Spinal cord (tissue), 10 donors: ENCODE measurements around the gene PLPPR4. TPM values are rescaled to one million over a fixed set of nuclear protein-coding genes. Genes with fewer than 3 reads are reported as not detected.
A peak's percentile ranks its signal among the peaks of the same experiment; 100 is the strongest.
"Not testable (repeated sequence)": the region's sequence is repeated elsewhere in the genome, so short reads cannot be mapped to it uniquely, and the experiment has no call there.

Source experiments
- DNase-seq, 6 donors: peaks; one replicate each; pipeline versions ENCODE4 v3.0.0 to v3.0.0-alpha.2; 2013 to 2015; ENCODE audit warnings: low spot score in 6 of 6, low read depth in 4 of 6
- H3K27ac ChIP-seq: one replicate; pipeline ENCODE4 v1.5.1; 2013; ENCODE audit warnings: low read depth, low read length, control low read depth
- H3K27me3 ChIP-seq: one replicate; pipeline ENCODE4 v1.6.1; 2013; ENCODE audit warnings: low read length; ENCODE audit not compliant: control insufficient read depth, insufficient read depth
- H3K36me3 ChIP-seq: one replicate; pipeline ENCODE4 v1.6.1; 2013; ENCODE audit warnings: low read length; ENCODE audit not compliant: control insufficient read depth, insufficient read depth
- H3K4me1 ChIP-seq: one replicate; pipeline ENCODE4 v1.6.1; 2013; ENCODE audit warnings: low read length; ENCODE audit not compliant: control insufficient read depth, insufficient read depth
- H3K4me3 ChIP-seq: one replicate; pipeline ENCODE4 v1.5.1; 2013; ENCODE audit warnings: low read depth, low read length, control low read depth
- H3K9me3 ChIP-seq: one replicate; pipeline ENCODE4 v1.6.1; 2013; ENCODE audit warnings: low read length; ENCODE audit not compliant: control insufficient read depth, insufficient read depth
- WGBS: methylation state at CpG from one replicate; pipeline ENCODE4 v1.1.5; 2013; ENCODE audit warnings: missing lambda C conversion rate; ENCODE audit not compliant: insufficient coverage; 5-methylcytosine and 5-hydroxymethylcytosine counted together
- polyA plus RNA-seq, 2 donors: library from polyadenylated mRNA; unstranded; fragments of 120-200 nt; gene quantifications; one replicate each; pipeline ENCODE4 v1.2.1, GENCODE V29; 2013; ENCODE audit not compliant: insufficient read length in 2 of 2
- total RNA-seq, 2 donors: library from RNA; depleted of rRNA in 1 of 2; stranded (reverse); fragments of 120-200 nt in 1 of 2; fragments of >200 nt in 1 of 2; gene quantifications; one replicate each; pipeline versions ENCODE4 v1.2.3 to v1.2.4, GENCODE V29; 2013 to 2014
- donor health status: healthy.

Gene PLPPR4
- total and polyA plus RNA-seq, 4 donors, result 13.1 to 70.7 (median 39.8) TPM

GRCh38 chr1:99260402-99260801 is 3.9 kb upstream of the PLPPR4 start:
- DNase-seq, H3K36me3 ChIP-seq, H3K4me3 ChIP-seq, H3K9me3 ChIP-seq, H3K27ac ChIP-seq, H3K27me3 ChIP-seq: not testable (repeated sequence)
- no CpG with 5 or more reads among the region's 3 CpGs for WGBS
- H3K4me1 ChIP-seq, result peaks cover 10% of the 10 kb centered on the region

DNA sequence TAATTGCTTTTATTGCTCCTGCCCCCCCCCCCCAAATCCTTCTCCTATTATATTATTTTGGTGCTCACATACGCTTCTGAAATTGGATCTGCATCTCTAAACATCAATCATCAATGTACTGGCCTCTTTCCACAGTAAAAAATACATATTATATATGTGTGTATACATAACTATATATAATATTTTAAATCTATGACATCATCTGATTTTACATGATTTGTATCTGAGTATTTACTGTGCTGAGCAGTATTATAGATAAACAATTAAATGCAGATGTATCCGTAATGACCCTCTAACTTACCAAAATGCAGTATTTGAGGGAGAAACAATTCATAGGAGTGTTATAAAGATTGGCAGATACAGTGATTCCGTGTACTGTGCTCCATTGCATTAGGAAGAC is 832 bp downstream of the PLPPR4 start:
- H3K36me3 ChIP-seq, result no peaks in the 10 kb centered on the region
- peaks cover 4% of the 10 kb centered on the region for H3K27me3 ChIP-seq
- peak overlapping the region; percentile 48 for H3K4me3 ChIP-seq
- 80% methylated on average over 1 of the region's 3 CpGs for WGBS
- peak in 1 of 6 donors; percentile 25 for DNase-seq
- H3K9me3 ChIP-seq, result no peaks in the 10 kb centered on the region
- H3K27ac ChIP-seq, result peak overlapping the region; percentile 25
- peaks cover 10% of the 10 kb centered on the region for H3K4me1 ChIP-seq

- no peaks in the 10 kb centered on the region for H3K9me3 ChIP-seq
- no CpG with 5 or more reads among the region's 2 CpGs for WGBS
- no peak overlapping the region for H3K27ac ChIP-seq
- H3K4me3 ChIP-seq, result no peak overlapping the region
- H3K36me3 ChIP-seq, result no peaks in the 10 kb centered on the region
- H3K4me1 ChIP-seq, result peaks cover 10% of the 10 kb centered on the region
- DNase-seq, result no peak
- H3K27me3 ChIP-seq, result peaks cover 4% of the 10 kb centered on the region
Measured at GRCh38 chr1:99266726-99267125, 2.4 kb downstream of the PLPPR4 start.

DNA sequence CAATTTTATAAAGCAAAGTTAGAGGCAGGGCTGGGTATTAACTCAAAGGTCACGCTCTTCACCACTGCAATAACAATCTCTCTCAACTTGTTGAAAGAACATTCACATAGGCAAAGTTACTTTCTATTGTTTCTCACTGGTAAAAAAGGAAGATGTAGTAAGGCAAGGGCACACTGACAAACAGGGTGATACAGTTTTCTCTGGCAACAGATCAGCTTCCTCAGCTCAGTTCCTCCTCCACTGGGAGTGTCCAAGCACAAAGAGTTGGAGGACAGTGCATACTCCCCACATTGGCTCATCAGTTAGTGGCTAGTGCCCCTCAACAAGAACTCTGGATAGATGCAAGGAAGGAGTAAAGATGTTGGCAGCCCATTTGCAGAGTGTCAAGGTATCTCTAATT is 3.7 kb downstream of the PLPPR4 start:
- H3K36me3 ChIP-seq, result no peaks in the 10 kb centered on the region
- H3K27ac ChIP-seq, result no peak overlapping the region
- no peak for DNase-seq
- H3K27me3 ChIP-seq, result peaks cover 4% of the 10 kb centered on the region
- H3K4me3 ChIP-seq, result no peak overlapping the region
- peaks cover 10% of the 10 kb centered on the region for H3K4me1 ChIP-seq
- H3K9me3 ChIP-seq, result no peaks in the 10 kb centered on the region
- WGBS, result no CpG with 5 or more reads among the region's 1 CpG

DNA sequence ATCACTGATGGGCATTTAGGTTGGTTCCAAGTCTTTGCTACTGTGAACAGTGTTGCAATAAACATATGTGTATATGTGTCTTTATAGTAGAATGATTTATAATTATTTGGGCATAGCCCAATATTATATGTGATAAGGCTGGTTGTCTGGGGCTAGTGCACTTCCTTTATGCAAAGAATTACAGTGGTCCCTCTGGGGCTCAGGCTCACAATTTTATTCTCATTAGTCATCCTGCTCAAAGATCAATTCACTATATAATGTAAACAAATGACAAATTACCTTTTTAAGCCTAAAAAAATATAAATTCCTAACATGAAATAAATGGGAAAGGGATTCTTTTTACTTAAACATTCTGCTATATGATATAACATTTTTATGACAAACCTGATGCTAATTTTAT is 5.0 kb downstream of the PLPPR4 start:
- Histone ChIP-seq H3K9me3 (no peaks in the 10 kb centered on the region), H3K4me3 (no peak overlapping the region), H3K27me3 (peaks cover 2% of the 10 kb centered on the region), H3K4me1 (peaks cover 6% of the 10 kb centered on the region), H3K27ac (no peak overlapping the region), H3K36me3 (no peaks in the 10 kb centered on the region)
- no peak for DNase-seq

DNA sequence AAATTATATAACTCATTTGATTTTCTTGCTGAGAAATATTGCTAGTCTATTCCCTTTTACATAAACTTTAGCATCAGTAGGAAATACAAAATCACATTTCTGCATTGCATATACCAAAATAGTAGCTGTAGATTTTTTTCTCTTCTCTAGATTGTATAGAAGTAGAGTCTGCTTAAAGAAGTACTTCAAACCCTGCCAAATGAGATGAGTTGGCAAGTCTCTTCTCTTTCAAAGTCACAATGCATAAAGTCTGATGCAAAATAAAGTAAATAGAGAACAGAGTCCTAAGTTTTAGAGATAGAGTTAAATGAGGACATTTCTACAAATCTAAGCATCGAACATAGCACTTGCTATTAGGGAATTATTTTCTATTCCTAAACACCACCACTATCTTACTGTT is 6.4 kb downstream of the PLPPR4 start:
- Histone ChIP-seq H3K4me3 (no peak overlapping the region), H3K4me1 (no peaks in the 10 kb centered on the region), H3K9me3 (no peaks in the 10 kb centered on the region), H3K27me3 (no peaks in the 10 kb centered on the region), H3K27ac (no peak overlapping the region), H3K36me3 (no peaks in the 10 kb centered on the region)
- DNase-seq, result peak in 1 of 6 donors; percentile 76
- WGBS, result no CpG with 5 or more reads among the region's 1 CpG

GRCh38 chr1:99271249-99271648 is 7.0 kb downstream of the PLPPR4 start:
- DNase-seq, result peak in 1 of 6 donors; percentile 56
- H3K4me3 ChIP-seq, result no peak overlapping the region
- no peaks in the 10 kb centered on the region for H3K36me3 ChIP-seq
- H3K9me3 ChIP-seq, result no peaks in the 10 kb centered on the region
- no peaks in the 10 kb centered on the region for H3K27me3 ChIP-seq
- no peak overlapping the region for H3K27ac ChIP-seq
- H3K4me1 ChIP-seq, result no peaks in the 10 kb centered on the region

DNA sequence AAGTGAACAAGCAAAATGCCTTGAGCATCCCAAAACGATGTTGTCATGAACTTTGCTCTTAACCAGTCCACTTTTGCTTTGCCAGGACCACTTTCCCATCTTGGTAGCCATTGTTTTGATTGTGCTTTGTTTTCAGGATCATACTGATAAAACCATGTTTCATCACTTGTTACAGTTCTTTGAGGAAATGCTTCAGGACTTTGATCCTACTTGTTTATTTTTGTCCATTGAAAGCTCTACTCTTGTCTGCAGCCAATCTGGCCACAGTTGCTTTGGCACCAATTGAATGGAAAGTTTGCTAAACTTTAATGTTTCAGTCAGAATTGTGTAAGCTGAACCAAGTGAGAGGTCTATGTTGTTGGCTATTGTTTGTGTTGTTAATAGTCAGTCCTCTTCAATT is 12.8 kb downstream of the PLPPR4 start:
- Histone ChIP-seq H3K27ac (no peak overlapping the region), H3K27me3 (no peaks in the 10 kb centered on the region), H3K9me3 (no peaks in the 10 kb centered on the region), H3K36me3 (no peaks in the 10 kb centered on the region), H3K4me3 (no peak overlapping the region), H3K4me1 (no peaks in the 10 kb centered on the region)
- no peak for DNase-seq
- WGBS, result no CpG with 5 or more reads among the region's 1 CpG

GRCh38 chr1:99279525-99279924 is 15.2 kb downstream of the PLPPR4 start:
- WGBS, result 41% methylated on average over 4 of the region's 4 CpGs
- Histone ChIP-seq H3K27ac (no peak overlapping the region), H3K36me3 (no peaks in the 10 kb centered on the region), H3K4me1 (no peaks in the 10 kb centered on the region), H3K4me3 (no peak overlapping the region), H3K9me3 (no peaks in the 10 kb centered on the region), H3K27me3 (no peaks in the 10 kb centered on the region)
- DNase-seq, result peak in 2 of 6 donors; percentile 60 to 86

DNA sequence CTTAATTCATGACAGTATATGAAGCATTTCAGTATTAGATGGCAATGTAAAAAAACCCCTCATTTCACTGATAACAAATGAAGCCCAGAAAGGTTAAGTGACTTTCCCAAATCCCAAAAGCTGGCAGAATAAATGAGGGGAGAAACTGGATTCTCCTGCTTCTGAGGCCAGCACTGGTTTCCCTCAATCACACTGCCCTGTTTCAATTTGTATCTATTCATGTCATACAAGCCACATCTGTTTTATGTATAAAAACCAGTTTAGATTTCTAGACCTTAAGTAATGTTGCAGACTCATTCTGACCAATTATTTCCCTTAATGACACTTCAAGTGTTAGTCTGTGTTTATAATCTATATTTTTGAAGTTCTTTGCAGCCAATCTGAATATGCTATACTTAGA is 16.8 kb downstream of the PLPPR4 start:
- no peaks in the 10 kb centered on the region for H3K4me1 ChIP-seq
- no peaks in the 10 kb centered on the region for H3K27me3 ChIP-seq
- no peak overlapping the region for H3K27ac ChIP-seq
- no peak overlapping the region for H3K4me3 ChIP-seq
- H3K9me3 ChIP-seq, result no peaks in the 10 kb centered on the region
- no peak for DNase-seq
- no peaks in the 10 kb centered on the region for H3K36me3 ChIP-seq
